Sigmoid colon (tissue), 7 donors: ENCODE measurements around the gene EPS8L2. TPM values are rescaled to one million over a fixed set of nuclear protein-coding genes. Genes with fewer than 3 reads are reported as not detected.

Source experiments
- DNase-seq: peaks from one replicate; pipeline ENCODE4 v3.0.0-alpha.2; 2019
- H3K27ac ChIP-seq, 4 donors: fragments of 200-600 bp; sonication (generic); one replicate each; pipeline ENCODE4 v1.5.1; 2016 to 2019; ENCODE audit warnings: mild to moderate bottlenecking in 1 of 4
- H3K27me3 ChIP-seq, 3 donors: fragments of 200-600 bp; sonication (generic); one replicate each; pipeline ENCODE4 v1.5.1; 2019; ENCODE audit warnings: mild to moderate bottlenecking in 1 of 3
- H3K36me3 ChIP-seq, 4 donors: fragments of 200-600 bp; sonication (generic); one replicate each; pipeline ENCODE4 v1.5.1; 2016 to 2019
- H3K4me1 ChIP-seq, 4 donors: fragments of 200-600 bp; sonication (generic); one replicate each; pipeline ENCODE4 v1.5.1; 2017 to 2019
- H3K4me3 ChIP-seq, 4 donors: fragments of 200-600 bp; sonication (generic); one replicate each; pipeline ENCODE4 v1.5.1; 2017 to 2019; ENCODE audit warnings: mild to moderate bottlenecking in 2 of 4, moderate library complexity in 1 of 4
- H3K9me3 ChIP-seq, 4 donors: fragments of 200-600 bp in 3 of 4; sonication (generic) in 3 of 4; one replicate each; pipeline versions ENCODE4 v1.5.1 to v1.6.1; 2013 to 2019
- EP300 ChIP-seq, 4 donors: sonication (generic); formaldehyde crosslinking; IDR thresholded peaks; one replicate each; pipeline ENCODE4 v1.6.1; 2017; ENCODE audit warnings: antibody characterized with exemption in 4 of 4
- POLR2A ChIP-seq, 2 donors: fragments of 450-650 bp; IDR thresholded peaks; one replicate each; pipeline ENCODE4 v1.6.1; 2016; ENCODE audit warnings: antibody characterized with exemption in 2 of 2, mild to moderate bottlenecking in 2 of 2, moderate library complexity in 2 of 2
- POLR2AphosphoS5 ChIP-seq, 4 donors: sonication (generic); formaldehyde crosslinking; IDR thresholded peaks; one replicate each; pipeline ENCODE4 v1.6.1; 2017; ENCODE audit warnings: antibody characterized with exemption in 4 of 4
- WGBS, 2 donors: extraction: QIAGEN DNeasy Blood & Tissue Kit; methylation state at CpG; one replicate each; pipeline ENCODE4 v1.1.7; 2013; 5-methylcytosine and 5-hydroxymethylcytosine counted together
- intact Hi-C: fragments of 100-400 bp; cut with DNase I; formaldehyde crosslinking; loops from one replicate; pipeline ENCODE4 v1.15.1; 2023
- polyA plus RNA-seq, 3 donors: library from polyadenylated mRNA; stranded (reverse); fragments of 200-250 nt; gene quantifications; one replicate each; pipeline ENCODE4 v1.2.3, GENCODE V29; 2013
- total RNA-seq, 4 donors: library from RNA; depleted of rRNA; stranded (reverse); fragments of >200 nt; gene quantifications; one replicate each; pipeline ENCODE4 v1.1.0, GENCODE V29; 2016
- TF ChIP-seq, protein P1 (sequence below), 4 experiments: fragments of 450-650 bp in 3 of 4; fragments of 200-600 bp in 1 of 4; IDR thresholded peaks; one replicate each; pipeline ENCODE4 v1.5.1; 2016 to 2019; ENCODE audit warnings: antibody characterized with exemption in 4 of 4, mild to moderate bottlenecking in 3 of 4, moderate library complexity in 2 of 4
- donor health status: healthy with polysubstance abuse.
- donor health status: Bipolar disorder and iron deficiency.
- donor health status: healthy.

The EPS8L2 gene
- total and polyA plus RNA-seq, 7 donors: 5.4 to 168 (median 15.6) TPM

DNA sequence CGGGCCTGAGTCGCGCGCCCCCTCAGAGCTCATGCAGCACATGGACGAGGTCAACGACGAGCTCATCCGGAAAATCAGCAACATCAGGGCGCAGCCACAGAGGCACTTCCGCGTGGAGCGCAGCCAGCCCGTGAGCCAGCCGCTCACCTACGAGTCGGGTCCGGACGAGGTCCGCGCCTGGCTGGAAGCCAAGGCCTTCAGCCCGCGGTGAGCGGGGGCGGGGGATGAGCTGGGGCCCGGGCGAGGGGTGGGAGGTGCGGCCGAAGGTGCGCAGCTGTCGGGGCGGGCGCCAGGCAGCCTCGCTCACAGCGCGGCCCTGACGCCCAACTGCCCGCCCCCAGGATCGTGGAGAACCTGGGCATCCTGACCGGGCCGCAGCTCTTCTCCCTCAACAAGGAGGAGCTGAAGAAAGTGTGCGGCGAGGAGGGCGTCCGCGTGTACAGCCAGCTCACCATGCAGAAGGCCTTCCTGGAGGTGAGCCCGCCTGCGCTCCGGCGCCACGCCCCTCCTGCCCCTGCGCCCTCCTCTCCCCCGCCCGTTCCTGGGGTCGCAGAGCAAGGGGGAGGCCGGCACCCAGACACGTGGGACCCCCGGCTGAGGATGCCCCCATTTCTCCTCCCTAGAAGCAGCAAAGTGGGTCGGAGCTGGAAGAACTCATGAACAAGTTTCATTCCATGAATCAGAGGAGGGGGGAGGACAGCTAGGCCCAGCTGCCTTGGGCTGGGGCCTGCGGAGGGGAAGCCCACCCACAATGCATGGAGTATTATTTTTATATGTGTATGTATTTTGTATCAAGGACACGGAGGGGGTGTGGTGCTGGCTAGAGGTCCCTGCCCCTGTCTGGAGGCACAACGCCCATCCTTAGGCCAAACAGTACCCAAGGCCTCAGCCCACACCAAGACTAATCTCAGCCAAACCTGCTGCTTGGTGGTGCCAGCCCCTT is 20.5 kb downstream of the EPS8L2 start:
- H3K27me3 ChIP-seq: peaks cover 28 to 77% (median 64%) of the 10 kb centered on the region in 3 donors
- no peaks in the 10 kb centered on the region for H3K9me3 ChIP-seq
- peak overlapping the region in 2 of 4 donors; percentile 32 to 43 for H3K27ac ChIP-seq
- DNase-seq: peak; percentile 80
- H3K4me1 ChIP-seq: peaks cover 0 to 39% (median 31%) of the 10 kb centered on the region in 4 donors
- H3K4me3 ChIP-seq: peak overlapping the region in 3 of 4 donors; percentile 18 to 27 (median 24)
- intact Hi-C loops: no loop called here
- H3K36me3 ChIP-seq: no peaks in the 10 kb centered on the region
- TF ChIP-seq POLR2AphosphoS5 (IDR thresholded peaks at IDR 0.05): no peak
- no peak for TF ChIP-seq POLR2A (IDR thresholded peaks at IDR 0.05)
- no peak for TF ChIP-seq EP300 (IDR thresholded peaks at IDR 0.05)
- TF ChIP-seq, protein P1, sequence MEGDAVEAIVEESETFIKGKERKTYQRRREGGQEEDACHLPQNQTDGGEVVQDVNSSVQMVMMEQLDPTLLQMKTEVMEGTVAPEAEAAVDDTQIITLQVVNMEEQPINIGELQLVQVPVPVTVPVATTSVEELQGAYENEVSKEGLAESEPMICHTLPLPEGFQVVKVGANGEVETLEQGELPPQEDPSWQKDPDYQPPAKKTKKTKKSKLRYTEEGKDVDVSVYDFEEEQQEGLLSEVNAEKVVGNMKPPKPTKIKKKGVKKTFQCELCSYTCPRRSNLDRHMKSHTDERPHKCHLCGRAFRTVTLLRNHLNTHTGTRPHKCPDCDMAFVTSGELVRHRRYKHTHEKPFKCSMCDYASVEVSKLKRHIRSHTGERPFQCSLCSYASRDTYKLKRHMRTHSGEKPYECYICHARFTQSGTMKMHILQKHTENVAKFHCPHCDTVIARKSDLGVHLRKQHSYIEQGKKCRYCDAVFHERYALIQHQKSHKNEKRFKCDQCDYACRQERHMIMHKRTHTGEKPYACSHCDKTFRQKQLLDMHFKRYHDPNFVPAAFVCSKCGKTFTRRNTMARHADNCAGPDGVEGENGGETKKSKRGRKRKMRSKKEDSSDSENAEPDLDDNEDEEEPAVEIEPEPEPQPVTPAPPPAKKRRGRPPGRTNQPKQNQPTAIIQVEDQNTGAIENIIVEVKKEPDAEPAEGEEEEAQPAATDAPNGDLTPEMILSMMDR (IDR thresholded peaks at IDR 0.05): no peak
- WGBS, 2 donors: 8 to 14% methylated on average over 61 of the region's 61 CpGs

DNA sequence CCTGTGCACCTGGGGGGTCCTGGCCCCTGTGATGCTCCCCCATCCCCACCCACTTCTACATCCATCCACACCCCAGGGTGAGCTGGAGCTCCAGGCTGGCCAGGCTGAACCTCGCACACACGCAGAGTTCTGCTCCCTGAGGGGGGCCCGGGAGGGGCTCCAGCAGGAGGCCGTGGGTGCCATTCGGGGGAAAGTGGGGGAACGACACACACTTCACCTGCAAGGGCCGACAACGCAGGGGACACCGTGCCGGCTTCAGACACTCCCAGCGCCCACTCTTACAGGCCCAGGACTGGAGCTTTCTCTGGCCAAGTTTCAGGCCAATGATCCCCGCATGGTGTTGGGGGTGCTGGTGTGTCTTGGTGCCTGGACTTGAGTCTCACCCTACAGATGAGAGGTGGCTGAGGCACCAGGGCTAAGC is 21.3 kb downstream of the EPS8L2 start:
- no peak for TF ChIP-seq POLR2AphosphoS5 (IDR thresholded peaks at IDR 0.05)
- no peak for TF ChIP-seq EP300 (IDR thresholded peaks at IDR 0.05)
- no peak for TF ChIP-seq POLR2A (IDR thresholded peaks at IDR 0.05)
- TF ChIP-seq, protein P1 (IDR thresholded peaks at IDR 0.05): no peak
- intact Hi-C loops: no loop called here
- DNase-seq: no peak

DNA sequence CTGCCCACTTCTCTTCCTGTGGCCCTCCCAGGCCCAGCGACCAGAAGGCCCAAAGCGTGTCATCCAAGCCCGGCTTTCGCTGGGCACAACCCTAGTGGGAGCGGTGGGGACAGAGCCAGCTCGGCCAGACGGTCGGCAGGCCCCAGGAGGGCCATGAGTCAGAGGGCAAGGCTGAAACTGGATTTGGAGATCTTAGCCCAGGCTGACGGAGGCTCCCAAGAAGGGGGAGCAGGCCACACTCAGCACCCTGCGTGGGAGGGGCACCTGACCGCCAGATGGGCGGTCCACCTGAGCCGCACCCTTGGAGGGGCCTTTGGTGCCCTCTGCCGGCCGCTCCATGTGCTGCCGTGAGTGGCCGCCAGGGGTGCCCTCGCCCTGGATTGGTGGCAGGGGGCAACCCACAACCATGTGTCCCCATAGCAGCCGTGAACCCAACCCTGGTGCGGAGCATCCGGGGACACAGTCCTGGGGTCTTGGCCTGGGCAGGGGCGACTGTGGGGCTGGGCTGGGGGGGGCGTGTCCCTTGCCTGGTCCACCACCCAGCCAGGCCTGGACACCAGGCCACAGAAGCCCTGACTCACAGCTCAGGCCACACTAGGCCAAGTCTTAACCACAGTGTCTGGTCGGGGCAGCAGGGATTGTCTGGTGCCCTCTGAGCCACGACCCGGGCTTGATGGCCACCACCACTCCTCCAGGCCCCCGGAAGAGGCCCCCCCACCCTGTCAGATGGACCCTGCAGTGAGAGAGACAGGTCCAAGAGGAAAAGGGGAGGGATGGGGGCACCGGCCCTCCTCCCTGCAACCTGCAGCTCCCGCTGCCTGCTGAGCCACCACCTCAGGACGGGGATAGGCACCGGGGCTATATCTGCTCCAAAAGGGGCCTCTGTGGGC is 22.1 kb downstream of the EPS8L2 start:
- H3K4me1 ChIP-seq: peaks cover 0 to 30% (median 26%) of the 10 kb centered on the region in 4 donors
- H3K36me3 ChIP-seq: no peaks in the 10 kb centered on the region
- 27 to 37% methylated on average over 31 of the region's 31 CpGs for WGBS, 2 donors
- peak; percentile 92 for DNase-seq
- TF ChIP-seq EP300 (IDR thresholded peaks at IDR 0.05): no peak
- TF ChIP-seq, protein P1 (IDR thresholded peaks at IDR 0.05): peak; percentile 93 to 100 (median 96)
- TF ChIP-seq POLR2AphosphoS5 (IDR thresholded peaks at IDR 0.05): peak in 1 of 4 donors; percentile 51
- H3K9me3 ChIP-seq: no peaks in the 10 kb centered on the region
- peak overlapping the region in 2 of 4 donors; percentile 30 to 43 for H3K27ac ChIP-seq
- no peak overlapping the region for H3K4me3 ChIP-seq
- peaks cover 17 to 62% (median 50%) of the 10 kb centered on the region in 3 donors for H3K27me3 ChIP-seq
- intact Hi-C loops: loop anchor here (2.0 kb wide), 1 partner anchor 65 kb away; no protein-coding TSS in a partner anchor

More for the DNA sequence above, 21.3 kb downstream of the EPS8L2 start:
- Histone ChIP-seq H3K27me3 (peaks cover 21 to 70% (median 57%) of the 10 kb centered on the region in 3 donors), H3K9me3 (no peaks in the 10 kb centered on the region), H3K4me3 (no peak overlapping the region), H3K36me3 (no peaks in the 10 kb centered on the region), H3K27ac (peak overlapping the region in 2 of 4 donors; percentile 30 to 43), H3K4me1 (peaks cover 0 to 31% (median 27%) of the 10 kb centered on the region in 4 donors)
- WGBS, 2 donors: 79 to 93% methylated on average over 12 of the region's 12 CpGs

DNA sequence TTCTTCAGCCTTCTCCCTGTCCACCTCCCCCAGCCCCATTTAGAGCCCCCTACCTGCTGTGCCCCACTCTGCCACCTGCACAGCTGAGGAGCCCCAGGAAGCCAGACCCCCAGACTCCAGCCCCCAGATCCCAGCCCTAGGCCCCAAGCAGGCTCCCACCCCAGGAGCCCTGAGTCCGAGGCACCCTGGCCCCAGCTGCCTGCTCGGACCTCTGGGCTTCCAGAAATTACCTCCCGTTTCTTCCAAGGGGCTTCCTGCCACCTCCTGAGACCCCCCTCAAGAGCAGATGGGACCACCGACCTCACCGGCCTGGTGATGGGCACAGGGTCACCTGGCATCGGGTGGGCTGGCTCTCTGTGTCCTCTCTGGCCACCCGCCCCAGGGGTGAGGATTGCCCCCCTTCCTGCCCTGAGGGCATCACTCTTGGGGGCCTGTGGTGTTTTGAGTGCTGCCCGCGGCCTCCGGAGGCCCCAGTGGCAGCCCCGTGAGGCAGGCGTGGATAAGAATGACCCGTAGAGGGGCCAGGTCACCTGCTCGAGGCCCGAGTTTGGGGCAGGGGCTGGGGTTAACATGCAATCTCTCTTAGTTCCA is 23.0 kb downstream of the EPS8L2 start:
- 34 to 71% methylated on average over 15 of the region's 15 CpGs for WGBS, 2 donors
- TF ChIP-seq POLR2AphosphoS5 (IDR thresholded peaks at IDR 0.05) (no peak), POLR2A (IDR thresholded peaks at IDR 0.05) (no peak), EP300 (IDR thresholded peaks at IDR 0.05) (no peak)
- TF ChIP-seq, protein P1 (IDR thresholded peaks at IDR 0.05): no peak
- H3K27ac ChIP-seq: peak overlapping the region in 1 of 4 donors; percentile 43
- H3K9me3 ChIP-seq: no peaks in the 10 kb centered on the region
- no peaks in the 10 kb centered on the region for H3K36me3 ChIP-seq
- peaks cover 17 to 60% (median 41%) of the 10 kb centered on the region in 3 donors for H3K27me3 ChIP-seq
- peaks cover 0 to 30% (median 26%) of the 10 kb centered on the region in 4 donors for H3K4me1 ChIP-seq
- intact Hi-C loops: loop anchor here (2.0 kb wide), 1 partner anchor 66 kb away; no protein-coding TSS in a partner anchor
- no peak overlapping the region for H3K4me3 ChIP-seq
- no peak for DNase-seq
